DND-41 (cell line): ENCODE measurements around the gene ATG9B.

Experiments
- EZH2 ChIP-seq: IDR thresholded peaks from 3 replicates; pipeline ENCODE4 v1.6.1; 2012; ENCODE audit warnings: borderline replicate concordance, low read depth, mild to moderate bottlenecking, moderate library complexity, low read length, inconsistent platforms; ENCODE audit not compliant: severe bottlenecking
- TF ChIP-seq, protein P1 (sequence below): IDR thresholded peaks from 2 replicates; pipeline ENCODE4 v1.5.1; 2012; ENCODE audit warnings: borderline replicate concordance, low read length, moderate library complexity, mild to moderate bottlenecking; ENCODE audit not compliant: poor library complexity, severe bottlenecking; ENCODE audit errors: extremely low read depth

DNA sequence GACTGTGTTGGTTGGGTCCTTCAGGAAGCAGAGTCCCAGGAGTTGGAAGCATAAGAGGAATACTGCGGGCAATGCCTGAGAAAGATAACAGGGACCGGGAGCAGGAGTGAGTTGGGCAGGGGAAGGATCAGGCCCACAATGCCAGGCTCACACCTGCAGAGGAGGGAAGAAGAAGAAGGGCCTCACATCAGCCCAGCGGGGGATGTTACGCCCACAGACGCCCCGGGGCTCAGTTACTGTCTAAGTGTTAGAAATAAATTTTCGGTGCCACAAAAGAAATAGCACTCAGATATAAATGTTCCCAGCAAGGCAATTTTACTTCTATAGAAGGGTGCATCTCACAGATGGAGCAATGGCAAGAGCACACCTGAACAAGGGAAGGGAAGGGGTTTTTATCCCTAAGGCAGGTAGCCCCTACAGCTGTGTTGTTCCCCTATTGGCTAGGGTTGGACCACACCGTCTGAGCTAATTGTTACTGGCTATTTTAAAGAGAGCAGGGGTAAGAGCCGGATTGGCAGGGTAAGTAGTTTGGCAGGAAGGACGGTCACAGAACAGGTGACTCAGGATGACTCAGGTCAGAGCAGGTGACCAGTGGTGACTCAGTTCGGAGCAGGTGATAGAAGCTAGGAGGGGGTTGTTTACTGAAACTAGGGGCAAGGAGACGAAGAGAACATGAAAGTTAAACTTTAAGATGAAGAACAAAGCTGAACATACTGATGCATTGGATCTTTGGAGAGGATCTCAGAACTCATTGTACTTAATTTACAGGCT lies 33.7 kb downstream of the ATG9B start, which contains the start of gene NOS3:
- TF ChIP-seq, protein P1, sequence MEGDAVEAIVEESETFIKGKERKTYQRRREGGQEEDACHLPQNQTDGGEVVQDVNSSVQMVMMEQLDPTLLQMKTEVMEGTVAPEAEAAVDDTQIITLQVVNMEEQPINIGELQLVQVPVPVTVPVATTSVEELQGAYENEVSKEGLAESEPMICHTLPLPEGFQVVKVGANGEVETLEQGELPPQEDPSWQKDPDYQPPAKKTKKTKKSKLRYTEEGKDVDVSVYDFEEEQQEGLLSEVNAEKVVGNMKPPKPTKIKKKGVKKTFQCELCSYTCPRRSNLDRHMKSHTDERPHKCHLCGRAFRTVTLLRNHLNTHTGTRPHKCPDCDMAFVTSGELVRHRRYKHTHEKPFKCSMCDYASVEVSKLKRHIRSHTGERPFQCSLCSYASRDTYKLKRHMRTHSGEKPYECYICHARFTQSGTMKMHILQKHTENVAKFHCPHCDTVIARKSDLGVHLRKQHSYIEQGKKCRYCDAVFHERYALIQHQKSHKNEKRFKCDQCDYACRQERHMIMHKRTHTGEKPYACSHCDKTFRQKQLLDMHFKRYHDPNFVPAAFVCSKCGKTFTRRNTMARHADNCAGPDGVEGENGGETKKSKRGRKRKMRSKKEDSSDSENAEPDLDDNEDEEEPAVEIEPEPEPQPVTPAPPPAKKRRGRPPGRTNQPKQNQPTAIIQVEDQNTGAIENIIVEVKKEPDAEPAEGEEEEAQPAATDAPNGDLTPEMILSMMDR, result no peak
- no peak for TF ChIP-seq EZH2
